ENCODE results near the gene FCMR.

FCMR gene

GRCh38 chr1:206898089-206898914 is 23.4 kb downstream of the FCMR start:
- peak; percentile 18 for DNase-seq

GRCh38 chr1:206897175-206897574 is 24.6 kb downstream of the FCMR start, which contains the start of gene IL24:
Gene IL24 (plus strand): TSS chr1:206897443. CDS start chr1:206897833, 390 bp downstream.
- no peak for DNase-seq

GRCh38 chr1:206896261-206896660 is 25.5 kb downstream of the FCMR start:
- DNase-seq, result peak; percentile 81

GRCh38 chr1:206895837-206896242 is 25.9 kb downstream of the FCMR start:
- peak; percentile 92 for DNase-seq

DNA sequence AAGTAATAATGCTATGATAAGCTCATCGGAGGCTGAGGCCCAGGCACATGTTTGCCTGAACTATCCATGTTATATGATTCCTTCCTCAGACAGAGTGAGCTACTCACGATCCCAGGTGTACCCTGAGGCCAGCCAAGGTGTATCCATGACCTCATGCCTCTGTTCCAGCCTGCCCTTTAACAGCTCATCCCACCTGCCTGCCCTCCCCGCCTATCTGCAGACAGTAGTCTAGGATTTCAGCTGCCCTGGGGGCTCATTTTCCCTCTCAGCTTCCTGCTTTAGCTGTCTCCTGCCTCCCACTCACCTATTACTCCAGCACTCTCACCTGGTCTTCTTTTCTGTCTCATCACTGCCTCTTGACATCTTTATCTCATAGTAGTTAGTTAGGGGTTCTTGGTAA is 26.4 kb downstream of the FCMR start:
- peak; percentile 97 for DNase-seq

DNA sequence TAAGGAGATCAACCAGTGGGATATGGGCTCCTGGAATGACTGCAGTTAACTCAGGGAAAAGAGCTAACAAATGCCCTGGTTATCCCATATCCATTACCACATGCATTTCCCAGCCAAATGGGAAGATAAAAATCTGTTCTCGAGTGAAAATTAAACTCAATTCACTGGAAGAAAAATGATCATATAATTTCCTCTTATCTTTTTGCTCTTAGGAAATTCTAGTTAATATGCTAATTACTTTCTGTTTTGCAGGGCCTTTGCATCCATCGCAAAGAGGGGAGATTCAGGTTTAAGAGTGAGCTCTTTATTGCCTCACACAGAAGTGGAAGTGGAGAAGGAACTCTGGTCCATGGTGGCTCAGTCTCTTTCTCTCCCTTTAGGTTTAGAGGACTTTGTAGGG is 28.4 kb downstream of the FCMR start:
- DNase-seq, result no peak

DNA sequence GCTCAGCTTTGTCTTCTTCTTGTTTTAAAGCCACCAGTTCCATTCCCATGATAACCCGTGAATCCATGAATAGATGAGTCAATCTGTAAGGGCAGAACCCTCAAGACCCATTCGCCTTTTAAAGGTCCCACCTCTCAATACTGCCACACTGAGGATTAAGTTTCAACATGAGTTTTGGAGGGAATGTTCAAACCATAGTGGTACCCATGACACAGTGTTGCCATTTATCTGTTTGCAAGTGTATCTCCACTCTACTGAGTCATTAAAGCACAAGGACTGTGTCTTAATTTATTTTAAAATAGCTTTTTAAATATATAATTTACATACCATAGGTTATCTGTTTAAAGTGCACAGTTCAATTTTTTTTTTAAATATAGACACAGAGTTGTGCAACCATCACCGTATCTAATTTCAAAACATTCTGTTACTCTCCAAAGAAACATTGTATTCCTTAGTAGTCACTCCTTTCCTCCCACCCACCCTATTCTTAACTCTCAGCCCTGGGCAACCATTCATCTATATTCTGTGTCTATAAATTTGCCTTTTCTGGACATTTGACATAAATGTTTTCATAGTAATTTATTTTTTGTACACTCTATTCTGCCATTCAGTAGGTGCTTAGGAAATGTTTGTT is 29.3 kb downstream of the FCMR start:
- DNase-seq, result no peak

- DNase-seq, result no peak
Observed at GRCh38 chr1:206891412-206891811, 30.3 kb downstream of the FCMR start.

DNA sequence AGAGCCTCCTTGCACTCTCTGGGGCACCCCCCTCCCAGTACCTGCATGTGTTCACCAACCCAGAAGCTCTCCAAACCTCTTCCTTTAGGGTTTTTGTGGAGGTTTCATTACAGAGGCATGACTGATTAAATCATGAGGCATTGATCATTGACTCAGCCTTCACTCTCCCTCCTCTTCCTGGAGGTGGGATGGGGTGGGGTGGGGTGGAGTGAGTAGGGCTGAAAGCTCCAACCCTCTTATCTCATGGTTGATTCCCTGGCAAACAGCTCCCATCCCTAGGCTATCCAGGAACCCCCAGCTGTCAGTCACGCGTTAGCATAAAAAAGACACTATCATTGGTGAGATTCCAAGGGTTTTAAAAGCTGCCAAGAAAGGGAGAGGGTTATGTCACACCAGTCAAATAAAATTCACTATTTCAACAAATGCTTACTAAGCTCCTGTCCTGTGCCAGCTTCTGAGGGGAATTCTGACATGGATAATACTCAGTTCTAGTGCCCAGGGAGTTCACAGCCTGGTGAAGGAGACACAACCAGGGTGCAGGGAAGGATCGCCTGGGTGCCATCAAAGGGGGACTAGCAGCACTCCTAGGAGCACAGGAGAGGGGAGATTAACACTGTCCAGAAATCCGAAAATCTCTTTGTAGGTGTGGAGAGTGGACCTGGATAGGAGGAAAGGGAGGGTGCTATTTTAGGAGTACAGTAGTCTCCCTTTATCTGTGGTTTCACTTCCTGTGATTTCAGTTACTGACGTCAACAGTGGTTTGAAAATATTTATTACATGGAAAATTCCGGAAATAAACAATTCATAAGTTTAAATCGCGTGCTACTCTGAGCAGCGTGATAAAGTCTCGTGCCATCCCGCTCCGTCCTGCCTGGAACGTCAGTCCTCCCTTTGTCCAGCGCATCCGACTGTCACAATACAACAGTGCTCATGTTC is 31.3 kb downstream of the FCMR start:
- DNase-seq, result no peak

DNA sequence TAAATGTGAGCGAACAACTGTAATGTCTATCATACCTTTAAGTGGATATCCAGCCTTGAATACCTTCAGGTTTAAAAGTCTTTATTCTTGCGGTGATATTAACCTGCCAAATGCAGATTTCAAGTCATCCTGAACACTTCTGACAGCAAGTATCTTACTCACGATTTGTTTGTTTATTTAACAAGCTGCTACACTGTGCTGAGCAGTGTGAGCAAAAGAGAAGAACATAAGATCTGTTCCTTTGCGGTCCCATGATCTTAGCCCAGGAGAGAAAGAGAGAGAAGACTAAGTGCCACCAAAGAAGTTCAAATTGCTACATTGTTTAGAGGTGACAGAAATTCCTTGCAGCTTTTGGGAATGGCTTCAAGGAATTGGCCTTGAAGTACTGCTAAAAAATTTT is 34.0 kb downstream of the FCMR start:
- DNase-seq, result no peak

- no peak for DNase-seq
Observed at GRCh38 chr1:206886831-206887230, 34.9 kb downstream of the FCMR start.

DNA sequence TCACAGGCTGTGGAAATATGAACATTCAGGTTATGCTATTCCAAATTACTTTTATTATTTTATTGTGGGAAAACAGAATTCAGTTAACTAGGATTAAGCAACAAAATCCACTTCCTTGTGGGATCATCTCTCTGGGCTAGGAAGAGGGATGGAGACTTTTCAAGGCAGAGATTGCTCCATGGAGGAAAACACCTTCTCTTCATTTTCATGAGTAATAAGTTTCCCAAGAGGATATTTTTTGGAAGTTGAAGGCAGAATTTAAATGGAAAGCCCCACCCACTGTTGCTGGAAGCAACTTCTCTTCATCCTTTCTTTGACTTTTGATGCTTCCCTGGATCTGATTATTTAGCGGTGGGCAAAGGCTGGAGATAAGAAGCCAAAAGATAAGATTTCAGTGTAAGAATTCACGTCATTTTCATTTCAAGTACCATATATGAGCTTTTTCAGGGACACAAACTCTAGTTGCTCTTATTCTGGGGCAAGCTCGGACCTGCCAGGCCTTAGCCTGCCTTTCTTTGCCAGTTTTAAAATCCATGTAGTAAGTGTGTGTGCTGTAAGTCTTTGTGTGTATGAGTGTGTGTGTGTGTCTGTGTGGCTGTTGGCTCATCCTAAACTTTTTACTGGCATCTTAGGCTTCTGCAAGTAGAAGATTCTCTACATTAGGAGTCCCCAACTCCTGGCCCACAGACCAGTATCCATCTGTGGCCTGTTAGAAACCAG is 36.2 kb downstream of the FCMR start:
- DNase-seq, result no peak

DNA sequence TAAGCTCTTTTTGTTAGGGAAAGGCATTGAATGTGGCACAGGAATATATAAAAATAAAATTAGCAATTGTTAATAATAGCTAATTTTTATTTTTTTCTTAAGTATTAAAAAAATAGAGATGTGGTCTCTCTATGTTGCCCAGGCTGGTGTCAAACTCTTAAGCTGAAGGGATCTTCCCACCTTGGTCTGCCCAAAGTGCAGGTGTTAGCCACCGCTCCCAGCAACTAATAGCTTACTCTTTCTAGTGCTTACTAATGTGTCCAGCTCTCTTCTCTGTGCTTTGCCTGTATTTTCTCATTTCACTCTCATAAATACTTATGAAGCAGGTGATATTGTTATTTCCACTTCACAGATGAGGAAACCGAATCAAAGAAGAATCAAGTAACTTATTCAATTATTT is 37.9 kb downstream of the FCMR start:
- DNase-seq, result no peak

GRCh38 chr1:206883160-206883559 is 38.6 kb downstream of the FCMR start:
- no peak for DNase-seq

- no peak for DNase-seq
Observed at GRCh38 chr1:206882555-206882954, 39.2 kb downstream of the FCMR start.

GRCh38 chr1:206880314-206880713 is 41.4 kb downstream of the FCMR start:
- no peak for DNase-seq

DNA sequence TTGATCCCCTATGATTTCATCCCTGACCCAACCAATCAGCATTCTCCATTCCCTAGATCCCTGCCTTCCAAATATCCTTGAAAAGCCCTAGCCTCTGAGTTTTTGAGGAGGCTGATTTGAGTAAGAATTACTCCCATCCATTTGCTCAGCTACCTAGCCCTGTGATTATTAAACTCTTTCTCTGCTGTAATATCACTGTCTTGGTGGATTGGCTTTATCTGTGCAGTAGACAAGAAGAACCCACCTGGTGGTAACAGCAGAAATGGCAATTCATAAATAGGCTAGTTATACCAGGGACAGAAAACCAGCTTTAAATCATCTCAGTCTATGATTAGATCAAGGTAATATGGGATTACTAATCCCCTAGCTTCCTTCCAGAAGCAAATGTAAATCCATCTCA is 43.3 kb downstream of the FCMR start:
- DNase-seq, result peak; percentile 5

DNA sequence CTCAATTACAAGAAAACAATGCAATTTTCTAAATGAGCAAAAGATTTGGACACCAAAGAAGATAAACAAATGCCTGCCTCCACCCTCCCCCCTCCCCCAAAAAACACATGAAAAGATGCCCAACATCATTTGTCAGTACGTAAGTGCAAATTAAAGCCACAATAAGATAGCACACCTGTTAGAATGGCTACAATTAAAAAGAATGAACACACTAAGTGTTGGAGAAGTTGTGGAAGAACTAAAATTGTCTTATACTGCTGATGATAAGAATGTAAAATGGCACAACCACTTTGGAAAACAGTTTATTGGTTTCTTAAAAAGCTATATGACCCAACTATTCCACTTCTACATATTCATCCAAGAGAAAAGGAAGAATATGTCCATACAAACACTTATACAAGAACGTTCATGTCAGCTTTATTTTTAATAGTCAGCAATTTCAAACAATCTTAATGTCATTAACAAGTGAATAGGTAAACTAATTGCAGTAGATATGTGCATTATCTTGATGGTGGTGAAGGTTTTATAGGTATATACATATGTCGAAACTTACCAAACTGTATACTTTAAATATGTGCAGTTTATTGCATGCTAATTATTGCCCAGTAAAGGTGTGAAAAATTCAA is 45.9 kb downstream of the FCMR start:
- DNase-seq, result no peak

DNA sequence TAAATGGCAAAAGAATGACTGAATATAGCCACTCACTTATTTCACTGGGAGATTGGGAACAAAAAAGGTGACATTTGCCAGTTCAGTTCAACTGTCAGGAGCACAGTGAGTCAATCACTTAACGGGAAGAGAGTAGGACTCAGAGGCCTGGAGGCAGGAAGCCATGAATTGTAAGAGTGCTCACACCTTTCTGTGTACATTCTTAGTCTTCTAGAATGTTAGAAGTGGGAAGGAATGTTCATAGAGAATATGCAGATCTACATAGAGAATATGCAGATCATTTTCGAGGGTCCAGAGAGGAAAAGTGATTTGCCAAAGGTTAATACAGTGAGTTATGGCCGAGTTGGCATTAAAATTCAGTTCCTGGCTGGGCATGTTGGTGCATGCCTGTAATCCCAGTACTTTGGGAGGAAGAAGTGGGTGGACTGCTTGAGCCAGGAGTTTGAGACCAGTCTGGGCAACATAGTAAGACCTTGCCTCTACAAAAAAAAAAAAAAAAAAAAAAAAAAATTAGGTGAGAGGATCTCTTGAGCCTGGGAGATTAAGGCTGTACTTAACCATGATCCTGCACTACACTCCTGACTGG is 48.0 kb downstream of the FCMR start:
- no peak for DNase-seq

DNA sequence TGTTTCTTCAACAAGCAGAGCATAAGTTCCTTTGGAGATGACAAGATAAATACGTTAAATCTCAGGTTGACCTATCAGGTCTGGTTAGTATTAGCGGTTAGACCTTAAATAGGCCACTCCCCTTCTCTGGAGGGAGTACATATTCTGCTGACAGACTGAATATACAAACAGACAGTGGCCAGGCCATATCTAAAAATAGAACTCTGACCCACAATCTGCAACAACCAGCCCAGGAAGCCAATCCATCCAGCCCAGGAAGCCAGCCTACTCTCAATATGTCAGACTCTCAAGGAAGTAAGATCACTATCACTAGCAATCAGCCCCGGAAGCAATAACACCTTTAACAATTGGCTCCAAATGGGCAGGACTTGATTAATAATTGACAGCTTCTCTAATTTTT is 49.6 kb downstream of the FCMR start:
- no peak for DNase-seq

GRCh38 chr1:206868264-206868663 is 53.5 kb downstream of the FCMR start:
- DNase-seq, result no peak

DNA sequence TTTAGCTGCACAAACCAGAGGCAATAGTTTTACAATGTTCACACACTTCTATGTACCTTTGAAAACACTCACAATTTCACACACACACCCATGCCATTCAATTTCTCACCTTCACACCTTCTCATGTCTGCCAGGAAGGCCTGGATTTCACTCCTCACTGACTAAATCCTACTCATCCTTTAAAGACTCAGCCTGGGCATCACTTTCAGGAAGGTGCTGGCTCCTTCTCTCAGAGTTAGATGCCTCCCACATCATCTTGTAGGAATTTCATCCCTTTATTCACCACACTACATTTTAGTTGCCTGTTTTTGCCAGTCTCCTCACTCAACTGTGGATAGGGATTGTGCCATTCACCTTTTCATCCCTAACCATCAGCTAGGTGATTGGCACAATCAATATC is 54.0 kb downstream of the FCMR start:
- DNase-seq, result no peak

Measured in NCI-H69 (cell line).